HTR-8/SVneo (cell line): ENCODE results near the gene ARFRP1.

Experiments used
- DNase-seq: peaks from one replicate; pipeline ENCODE4 v3.0.0; 2011; ENCODE audit warnings: low spot score, mixed read lengths; ENCODE audit not compliant: insufficient read length
- FAIRE-seq: peaks from 2 replicates; lab custom pipeline; 2011; peaks lifted over from hg19 to GRCh38; lab: Jason Lieb, UNC

ARFRP1 gene

GRCh38 chr20:63693083-63693732, 14.6 kb downstream of the ARFRP1 start:
- FAIRE-seq (peak; percentile 100), DNase-seq (no peak)

- FAIRE-seq (no peak), DNase-seq (no peak)
Observed at GRCh38 chr20:63692436-63693082, 15.2 kb downstream of the ARFRP1 start.

GRCh38 chr20:63691711-63692435, 15.9 kb downstream of the ARFRP1 start:
- peak; percentile 67 for FAIRE-seq

GRCh38 chr20:63690898-63691710, 16.7 kb downstream of the ARFRP1 start:
- peak; percentile 69 for FAIRE-seq

More at GRCh38 chr20:63691711-63692435, 15.9 kb downstream of the ARFRP1 start:
- no peak for DNase-seq

GRCh38 chr20:63690003-63690897, 17.5 kb downstream of the ARFRP1 start:
- FAIRE-seq = peak; percentile 82
- DNase-seq = no peak

More at GRCh38 chr20:63690898-63691710, 16.7 kb downstream of the ARFRP1 start:
- DNase-seq = no peak

- DNase-seq = no peak
- no peak for FAIRE-seq
Observed at GRCh38 chr20:63689046-63690002, 18.5 kb downstream of the ARFRP1 start.

- no peak for DNase-seq
- FAIRE-seq = peak; percentile 31
Observed at GRCh38 chr20:63688228-63689045, 19.3 kb downstream of the ARFRP1 start.

GRCh38 chr20:63687419-63688178, 20.2 kb downstream of the ARFRP1 start:
- FAIRE-seq = peak; percentile 74
- DNase-seq = no peak

- FAIRE-seq = peak; percentile 96
Observed at GRCh38 chr20:63686492-63687321, 21.1 kb downstream of the ARFRP1 start.

GRCh38 chr20:63686094-63686491, 21.7 kb downstream of the ARFRP1 start:
- DNase-seq (no peak), FAIRE-seq (no peak)

More at GRCh38 chr20:63686492-63687321, 21.1 kb downstream of the ARFRP1 start:
- peak; percentile 69 for DNase-seq

GRCh38 chr20:63685269-63686026, 22.3 kb downstream of the ARFRP1 start:
- DNase-seq (no peak), FAIRE-seq (no peak)

GRCh38 chr20:63682384-63683139, 25.2 kb downstream of the ARFRP1 start:
- FAIRE-seq = peak; percentile 100
- peak; percentile 100 for DNase-seq

GRCh38 chr20:63681609-63682142, 26.1 kb downstream of the ARFRP1 start:
- FAIRE-seq (no peak), DNase-seq (no peak)
